GM12891 (cell line): ENCODE results near the gene DLGAP1.

Source experiments
- POLR2A ChIP-seq: IDR thresholded peaks from 2 replicates; pipeline ENCODE4 v1.6.1; 2011; ENCODE audit warnings: low read depth, low read length, control low read depth
- POLR2AphosphoS5 ChIP-seq: IDR thresholded peaks from 2 replicates; pipeline ENCODE4 v1.6.1; 2011; ENCODE audit warnings: low read depth, low read length, control low read depth

DNA sequence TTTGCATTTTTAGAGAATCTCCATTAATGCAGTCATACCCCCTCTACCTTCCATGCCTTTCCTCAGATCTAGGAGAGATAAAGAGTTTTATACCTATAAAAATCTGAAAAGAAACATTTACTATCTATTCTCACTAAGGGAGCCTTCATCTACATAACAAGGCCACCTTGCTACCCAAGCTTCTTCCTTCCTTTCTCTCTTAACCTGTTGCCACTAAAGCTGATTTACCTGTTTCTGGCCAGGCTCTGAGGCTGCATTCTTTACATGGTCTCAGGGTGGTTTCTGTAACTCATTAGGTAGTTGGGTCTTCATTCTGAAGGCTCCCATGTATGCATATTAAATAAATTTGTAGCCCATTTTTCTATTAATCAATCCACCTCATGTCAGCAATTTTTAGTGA is 391.6 kb downstream of the DLGAP1 start:
- TF ChIP-seq POLR2AphosphoS5 (no peak), POLR2A (no peak)
